WTC11 (cell line): ENCODE data around the gene ROMO1. TPM values are rescaled to one million over a fixed set of nuclear protein-coding genes. Genes with fewer than 3 reads are reported as not detected.

Experiments used
- ATAC-seq: fragments of 200-7000 bp; cut with Tn5 transposase; 2 replicates; pipeline ENCODE4 v1.10.0; 2021; ENCODE audit warnings: mild to moderate bottlenecking, moderate library complexity
- CTCF ChIA-PET: fragments of 300-600 bp; sonication (Branson Sonifier 250); formaldehyde crosslinking; loops from one replicate; lab custom pipeline; 2021; ENCODE audit warnings: antibody characterized with exemption; lab: Charles Lee
- POLR2A ChIA-PET: fragments of 350-600 bp; sonication (Branson Sonifier 250); formaldehyde crosslinking; loops from one replicate; lab custom pipeline; 2021; ENCODE audit warnings: antibody characterized with exemption; lab: Charles Lee
- DNase-seq: peaks from one replicate; pipeline ENCODE4 v3.0.0; 2021; ENCODE audit warnings: low spot score
- H3K27ac Mint-ChIP-seq: 2 replicates; pipeline ENCODE4 v1.8.0; 2021; ENCODE audit warnings: mixed read lengths
- H3K27me3 Mint-ChIP-seq: 2 replicates; pipeline ENCODE4 v1.8.0; 2021; ENCODE audit warnings: low read depth, mild to moderate bottlenecking, moderate library complexity, mixed read lengths
- H3K36me3 Mint-ChIP-seq: 2 replicates; pipeline ENCODE4 v1.8.0; 2021; ENCODE audit warnings: mixed read lengths
- H3K4me1 Mint-ChIP-seq: 2 replicates; pipeline ENCODE4 v1.8.0; 2022; ENCODE audit warnings: mixed read lengths
- H3K4me3 Mint-ChIP-seq: 2 replicates; pipeline ENCODE4 v1.8.0; 2021; ENCODE audit warnings: mild to moderate bottlenecking, moderate library complexity, mixed read lengths
- H3K9me3 Mint-ChIP-seq: 2 replicates; pipeline ENCODE4 v1.8.0; 2021; ENCODE audit warnings: mixed read lengths
- ATF2 ChIP-seq: sonication (generic); formaldehyde crosslinking; IDR thresholded peaks from 2 replicates; pipeline ENCODE4 v1.8.1; 2022; ENCODE audit warnings: low read depth, missing genetic modification reagents, borderline replicate concordance
- CREB1 ChIP-seq: sonication (generic); formaldehyde crosslinking; IDR thresholded peaks from 2 replicates; pipeline ENCODE4 v1.8.0; 2023; ENCODE audit warnings: mild to moderate bottlenecking, missing genetic modification reagents
- E2F1 ChIP-seq: sonication (generic); formaldehyde crosslinking; IDR thresholded peaks from 2 replicates; pipeline ENCODE4 v1.8.0; 2022; ENCODE audit warnings: mild to moderate bottlenecking, missing genetic modification reagents
- E2F4 ChIP-seq: sonication (generic); formaldehyde crosslinking; IDR thresholded peaks from 2 replicates; pipeline ENCODE4 v1.8.1; 2022; ENCODE audit warnings: low read depth, mild to moderate bottlenecking, moderate library complexity, missing genetic modification reagents, borderline replicate concordance
- ETV6 ChIP-seq: sonication (generic); formaldehyde crosslinking; IDR thresholded peaks from 2 replicates; pipeline ENCODE4 v1.8.1; 2022; ENCODE audit warnings: mild to moderate bottlenecking, missing genetic modification reagents
- FOXK1 ChIP-seq: sonication (generic); formaldehyde crosslinking; IDR thresholded peaks from 2 replicates; pipeline ENCODE4 v1.8.0; 2022; ENCODE audit warnings: mild to moderate bottlenecking, moderate library complexity, missing genetic modification reagents
- HMGXB4 ChIP-seq: sonication (generic); formaldehyde crosslinking; IDR thresholded peaks from 2 replicates; pipeline ENCODE4 v1.8.1; 2023; ENCODE audit warnings: mild to moderate bottlenecking, moderate library complexity, missing genetic modification reagents
- IRF2 ChIP-seq: sonication (generic); formaldehyde crosslinking; IDR thresholded peaks from 2 replicates; pipeline ENCODE4 v1.8.0; 2022; ENCODE audit warnings: low read depth, missing genetic modification reagents, borderline replicate concordance
- MAX ChIP-seq: sonication (generic); formaldehyde crosslinking; IDR thresholded peaks from 2 replicates; pipeline ENCODE4 v1.8.0; 2022; ENCODE audit warnings: mild to moderate bottlenecking, missing genetic modification reagents
- MXD4 ChIP-seq: fragments of 250-450 bp; sonication (Bioruptor Pico); IDR thresholded peaks from 2 replicates; pipeline ENCODE4 v1.8.0; 2021; ENCODE audit warnings: mild to moderate bottlenecking, moderate library complexity, borderline replicate concordance
- MYBL2 ChIP-seq: sonication (generic); formaldehyde crosslinking; IDR thresholded peaks from 2 replicates; pipeline ENCODE4 v1.8.1; 2023; ENCODE audit warnings: mild to moderate bottlenecking, moderate library complexity, missing genetic modification reagents
- NFYB ChIP-seq: sonication (generic); formaldehyde crosslinking; conservative IDR thresholded peaks from 2 replicates; pipeline ENCODE4 v1.8.0; 2022; ENCODE audit warnings: low read depth, missing genetic modification reagents
- SMAD4 ChIP-seq: sonication (generic); formaldehyde crosslinking; IDR thresholded peaks from 2 replicates; pipeline ENCODE4 v1.8.0; 2022; ENCODE audit warnings: mild to moderate bottlenecking, missing genetic modification reagents
- TP53 ChIP-seq: sonication (generic); formaldehyde crosslinking; IDR thresholded peaks from 2 replicates; pipeline ENCODE4 v1.8.1; 2023; ENCODE audit warnings: mild to moderate bottlenecking, missing genetic modification reagents
- USF1 ChIP-seq: sonication (generic); formaldehyde crosslinking; IDR thresholded peaks from 2 replicates; pipeline ENCODE4 v1.8.0; 2022; ENCODE audit warnings: mild to moderate bottlenecking, missing genetic modification reagents
- ZNF317 ChIP-seq: sonication (generic); formaldehyde crosslinking; IDR thresholded peaks from 2 replicates; pipeline ENCODE4 v1.8.1; 2023; ENCODE audit warnings: low read depth, mild to moderate bottlenecking, moderate library complexity, missing genetic modification reagents, borderline replicate concordance
- ZNF512 ChIP-seq: sonication (generic); formaldehyde crosslinking; IDR thresholded peaks from 2 replicates; pipeline ENCODE4 v1.8.1; 2022; ENCODE audit warnings: missing genetic modification reagents, borderline replicate concordance
- ZSCAN18 ChIP-seq: fragments of 250-450 bp; sonication (Bioruptor Pico); IDR thresholded peaks from 2 replicates; pipeline ENCODE4 v2.1.2; 2022; ENCODE audit warnings: mild to moderate bottlenecking, moderate library complexity
- total RNA-seq: library from RNA; stranded (reverse); gene quantifications from 3 replicates; pipeline ENCODE4 v1.2.3, GENCODE V29; 2021

Gene ROMO1
- total RNA-seq, 1 experiment from 2014 or later, result 213 TPM

- Mint-ChIP-seq H3K4me1 (peaks cover 32% of the 10 kb centered on the region), H3K4me3 (peak overlapping the region; percentile 98), H3K27me3 (no peaks in the 10 kb centered on the region), H3K27ac (peak overlapping the region; percentile 29), H3K36me3 (peaks cover 67% of the 10 kb centered on the region), H3K9me3 (peaks cover 4% of the 10 kb centered on the region; the same call in 1 of the 2 replicates)
- ChIA-PET CTCF (interaction anchor here (1.2 kb wide), 1 partner anchor 208 kb away, joined by 3 read pairs; no protein-coding TSS in a partner anchor), POLR2A (interaction anchor here (0.6 to 1.1 kb wide), 2 partner anchors 145 to 1827 kb away, joined by 3 to 6 read pairs; no protein-coding TSS in a partner anchor)
- TF ChIP-seq MXD4 (no peak), IRF2 (CRISPR knock-in tag) (no peak), E2F1 (CRISPR knock-in tag) (no peak)
- DNase-seq (no peak), ATAC-seq (no peak)
Measured at GRCh38 chr20:35739294-35740163, 40.3 kb downstream of the ROMO1 start.

- Mint-ChIP-seq H3K9me3 (peaks cover 4% of the 10 kb centered on the region; the same call in 1 of the 2 replicates), H3K27ac (peak within 1 kb of the TSS; percentile 100), H3K27me3 (no peaks in the 10 kb centered on the region), H3K4me1 (peaks cover 29% of the 10 kb centered on the region), H3K4me3 (peak within 1 kb of the TSS; percentile 98), H3K36me3 (peaks cover 43% of the 10 kb centered on the region)
- DNase-seq (peak; percentile 99), ATAC-seq (peak; percentile 94)
- ChIA-PET POLR2A (interaction anchor here (0.6 to 2.2 kb wide), 34 partner anchors 9 to 657 kb away, joined by 3 to 44 read pairs (median 6); partner anchors contain the start of genes CEP250, CPNE1, ERGIC3 and NFS1), CTCF (interaction anchor here (0.6 to 2.9 kb wide), 19 partner anchors 14 to 766 kb away, joined by 3 to 20 read pairs (median 4); partner anchors contain the start of genes ERGIC3, NFS1, PHF20 and ROMO1)
- TF ChIP-seq MYBL2 (CRISPR knock-in tag), result peak; percentile 60; the same call in 1 of the 2 replicates
- TF ChIP-seq MAX (CRISPR knock-in tag), result peak; percentile 87
- no peak for TF ChIP-seq CREB1 (CRISPR knock-in tag)
- no peak for TF ChIP-seq ZSCAN18 (CRISPR knock-in tag)
- no peak for TF ChIP-seq ZNF317 (CRISPR knock-in tag)
- TF ChIP-seq MXD4, result no peak
- peak; percentile 73; the same call in 1 of the 2 replicates for TF ChIP-seq SMAD4
- TF ChIP-seq ETV6 (CRISPR knock-in tag), result peak; percentile 73; the same call in 1 of the 2 replicates
- no peak for TF ChIP-seq TP53
- TF ChIP-seq USF1 (CRISPR knock-in tag), result peak; percentile 73
- TF ChIP-seq HMGXB4 (CRISPR knock-in tag), result no peak; the same call in 1 of the 2 replicates
- no peak for TF ChIP-seq E2F4 (CRISPR knock-in tag)
- no peak for TF ChIP-seq ATF2
- no peak for TF ChIP-seq ZNF512 (CRISPR knock-in tag)
- peak; percentile 75 for TF ChIP-seq FOXK1
- no peak for TF ChIP-seq E2F1 (CRISPR knock-in tag)
- TF ChIP-seq NFYB (CRISPR knock-in tag), result peak; percentile 91
Measured at GRCh38 chr20:35741892-35742740, 42.9 kb downstream of the ROMO1 start, which contains the start of gene RBM39. RBM39 (minus strand) TSS chr20:35742260; CDS start chr20:35740874, 1,386 bp downstream.
